Cardiac muscle cell (in vitro differentiated cells and primary cell): ENCODE results near the gene ANKRD33. TPM values are rescaled to one million over a fixed set of nuclear protein-coding genes. Genes with fewer than 3 reads are reported as not detected.

ENCODE experiments used
- DNase-seq, 2 donors: peaks; one replicate each; pipeline versions ENCODE4 v3.0.0 to v3.0.0-alpha.2; 2010 to 2017; ENCODE audit warnings: low read depth in 1 of 2, low spot score in 1 of 2
- H3K27ac ChIP-seq: fragments of 200-600 bp; sonication (generic); 2 replicates; pipeline ENCODE4 v1.5.1; 2016
- H3K27me3 ChIP-seq: fragments of 200-600 bp; sonication (generic); 2 replicates; pipeline ENCODE4 v1.6.0; 2016; ENCODE audit warnings: control low read depth
- H3K36me3 ChIP-seq: fragments of 200-600 bp; sonication (generic); 2 replicates; pipeline ENCODE4 v1.5.1; 2016; ENCODE audit warnings: control low read depth
- H3K4me1 ChIP-seq: fragments of 200-600 bp; sonication (generic); 2 replicates; pipeline ENCODE4 v1.8.1; 2017; ENCODE audit warnings: low read depth, mild to moderate bottlenecking, mixed run types
- H3K4me3 ChIP-seq: fragments of 200-600 bp; sonication (generic); 2 replicates; pipeline ENCODE4 v1.5.1; 2016; ENCODE audit warnings: mild to moderate bottlenecking
- H3K9me3 ChIP-seq: fragments of 200-600 bp; sonication (generic); 2 replicates; pipeline ENCODE4 v1.5.1; 2017; ENCODE audit warnings: low read depth, mild to moderate bottlenecking, control low read depth
- polyA plus RNA-seq: library from polyadenylated mRNA; unstranded; fragments of >200 nt; fragmentation: Nextera tagmentation; extraction: Ambion mirVana; gene quantifications from 2 replicates; pipeline ENCODE4 v1.2.1, GENCODE V29; 2016
- total RNA-seq: library from RNA; depleted of rRNA; stranded (reverse); fragments of >200 nt; gene quantifications from 2 replicates; pipeline ENCODE4 v1.2.3, GENCODE V29; 2016
- TF ChIP-seq, protein P1 (sequence below): IDR thresholded peaks from 2 replicates; pipeline ENCODE4 v1.5.1; 2012; ENCODE audit warnings: low read depth, mild to moderate bottlenecking, low read length

The ANKRD33 gene
- total and polyA plus RNA-seq, 2 experiments from 2014 or later, result 0.30 TPM; not detected in 1

GRCh38 chr12:51937926-51938325, 50.0 kb downstream of the ANKRD33 start:
- no peak for DNase-seq
- H3K4me1 ChIP-seq, result peaks cover 38% of the 10 kb centered on the region
- H3K9me3 ChIP-seq, result no peaks in the 10 kb centered on the region
- no peak overlapping the region for H3K27ac ChIP-seq
- no peak overlapping the region for H3K4me3 ChIP-seq
- TF ChIP-seq, protein P1, sequence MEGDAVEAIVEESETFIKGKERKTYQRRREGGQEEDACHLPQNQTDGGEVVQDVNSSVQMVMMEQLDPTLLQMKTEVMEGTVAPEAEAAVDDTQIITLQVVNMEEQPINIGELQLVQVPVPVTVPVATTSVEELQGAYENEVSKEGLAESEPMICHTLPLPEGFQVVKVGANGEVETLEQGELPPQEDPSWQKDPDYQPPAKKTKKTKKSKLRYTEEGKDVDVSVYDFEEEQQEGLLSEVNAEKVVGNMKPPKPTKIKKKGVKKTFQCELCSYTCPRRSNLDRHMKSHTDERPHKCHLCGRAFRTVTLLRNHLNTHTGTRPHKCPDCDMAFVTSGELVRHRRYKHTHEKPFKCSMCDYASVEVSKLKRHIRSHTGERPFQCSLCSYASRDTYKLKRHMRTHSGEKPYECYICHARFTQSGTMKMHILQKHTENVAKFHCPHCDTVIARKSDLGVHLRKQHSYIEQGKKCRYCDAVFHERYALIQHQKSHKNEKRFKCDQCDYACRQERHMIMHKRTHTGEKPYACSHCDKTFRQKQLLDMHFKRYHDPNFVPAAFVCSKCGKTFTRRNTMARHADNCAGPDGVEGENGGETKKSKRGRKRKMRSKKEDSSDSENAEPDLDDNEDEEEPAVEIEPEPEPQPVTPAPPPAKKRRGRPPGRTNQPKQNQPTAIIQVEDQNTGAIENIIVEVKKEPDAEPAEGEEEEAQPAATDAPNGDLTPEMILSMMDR, result no peak
- no peaks in the 10 kb centered on the region for H3K27me3 ChIP-seq
- H3K36me3 ChIP-seq, result no peaks in the 10 kb centered on the region

- DNase-seq, result no peak
- TF ChIP-seq, protein P1, result no peak
- Histone ChIP-seq H3K36me3 (no peaks in the 10 kb centered on the region), H3K9me3 (no peaks in the 10 kb centered on the region), H3K27ac (no peak overlapping the region), H3K4me3 (no peak overlapping the region), H3K4me1 (peaks cover 32% of the 10 kb centered on the region), H3K27me3 (no peaks in the 10 kb centered on the region)
Observed at GRCh38 chr12:51938726-51939125, 50.8 kb downstream of the ANKRD33 start.

DNA sequence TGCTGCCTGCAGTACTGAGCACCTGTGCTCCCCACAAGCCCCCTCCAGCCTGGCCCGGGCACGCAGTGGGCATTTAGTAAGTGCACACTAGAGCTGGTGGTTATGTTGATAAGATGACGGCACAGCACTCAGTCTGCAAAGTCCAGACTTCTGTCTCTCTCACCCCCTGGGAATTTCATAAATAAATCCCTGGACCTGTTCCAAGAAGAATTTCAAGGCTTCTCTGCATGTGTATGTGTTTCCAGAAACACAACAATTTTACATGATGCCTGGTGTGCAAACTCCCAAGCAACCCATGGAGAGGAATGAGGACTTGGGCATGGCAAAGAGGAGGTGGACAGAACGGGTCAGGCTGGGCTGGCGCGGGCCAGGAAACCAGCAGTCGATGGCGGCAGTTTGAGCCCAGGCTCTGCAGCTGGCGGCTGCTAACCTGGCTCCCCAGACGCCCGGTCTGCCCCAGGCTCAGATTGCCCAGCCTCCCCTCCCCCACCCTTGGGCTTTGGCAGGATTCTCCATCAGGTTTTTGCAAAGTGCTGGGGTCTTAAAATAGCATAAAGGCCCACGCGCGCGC, 53.2 kb downstream of the ANKRD33 start:
- Histone ChIP-seq H3K4me3 (no peak overlapping the region), H3K9me3 (no peaks in the 10 kb centered on the region), H3K4me1 (peaks cover 32% of the 10 kb centered on the region), H3K27me3 (no peaks in the 10 kb centered on the region), H3K27ac (peak overlapping the region; percentile 64), H3K36me3 (no peaks in the 10 kb centered on the region)
- peak; percentile 64 to 78 for DNase-seq
- TF ChIP-seq, protein P1, result no peak

Other genes with a start within 250 kb of the ANKRD33 start
- gene FIGNL2, start 39.4 kb upstream of the ANKRD33 start, total RNA-seq, result 10.5 and 14.1 TPM in 2 replicates
- 3.0 and 5.0 TPM in 2 replicates for gene FIGNL2, start 39.4 kb upstream of the ANKRD33 start, polyA plus RNA-seq
- 0.81 and 5.5 TPM in 2 replicates for gene ACVRL1, start 19.4 kb downstream of the ANKRD33 start, total RNA-seq
- gene ACVRL1, start 19.4 kb downstream of the ANKRD33 start, polyA plus RNA-seq, result 2.5 TPM in 1 of 2 replicates, not detected in the other
- gene ACVR1B, start 63.6 kb downstream of the ANKRD33 start, total RNA-seq, result 38.1 and 46.4 TPM in 2 replicates
- gene ACVR1B, start 63.6 kb downstream of the ANKRD33 start, polyA plus RNA-seq, result 11.9 and 12.5 TPM in 2 replicates
- gene TAMALIN, start 118.8 kb downstream of the ANKRD33 start, total RNA-seq, result 8.2 and 12.5 TPM in 2 replicates
- gene TAMALIN, start 118.8 kb downstream of the ANKRD33 start, polyA plus RNA-seq, result 8.2 and 15.0 TPM in 2 replicates
- gene NR4A1, start 163.3 kb downstream of the ANKRD33 start, total RNA-seq, result 14.7 and 24.1 TPM in 2 replicates
- 13.7 and 23.7 TPM in 2 replicates for gene NR4A1, start 163.3 kb downstream of the ANKRD33 start, polyA plus RNA-seq
- 37.4 and 39.9 TPM in 2 replicates for gene ATG101, start 181.9 kb downstream of the ANKRD33 start, total RNA-seq
- gene ATG101, start 181.9 kb downstream of the ANKRD33 start, polyA plus RNA-seq, result 32.5 and 36.6 TPM in 2 replicates
- not detected in 2 replicates for gene SMIM41, start 191.6 kb downstream of the ANKRD33 start, total RNA-seq
- not detected in 2 replicates for gene SMIM41, start 191.6 kb downstream of the ANKRD33 start, polyA plus RNA-seq